ENCODE results near the gene CPSF4L. TPM values are rescaled to one million over a fixed set of nuclear protein-coding genes. Genes with fewer than 3 reads are reported as not detected.

The CPSF4L gene
- total RNA-seq, 2 experiments from 2014 or later: not detected

GRCh38 chr17:73251871-73252270, 9.8 kb downstream of the CPSF4L start:
- H3K27ac ChIP-seq (ENCODE audit: low read depth, low read length, poor library complexity, severe bottlenecking): no peak overlapping the region
- intact Hi-C loops (cut with micrococcal nuclease; ENCODE audit: unreplicated experiment): loop anchor here (10.0 kb wide), 1 partner anchor 687 kb away; no protein-coding TSS in a partner anchor
- POLR2A ChIA-PET: no interaction called here
- no peak overlapping the region for H3K4me2 ChIP-seq (ENCODE audit: low read length)
- TF ChIP-seq CTCF (conservative IDR thresholded peaks at IDR 0.05; ENCODE audit: low read length) (no peak), EZH2phosphoT487 (IDR thresholded peaks at IDR 0.05; ENCODE audit: borderline replicate concordance, low read depth, low read length) (no peak)
- no peak overlapping the region for H3K4me3 ChIP-seq (ENCODE audit: low read depth, low read length, poor library complexity, severe bottlenecking)
- no peaks in the 10 kb centered on the region for H3K4me1 ChIP-seq (ENCODE audit: insufficient read depth, low read length, poor library complexity, severe bottlenecking)
- no peaks in the 10 kb centered on the region for H4K20me1 ChIP-seq (ENCODE audit: insufficient read depth, low read length)
- no TSS peak for BruUV-seq (replicated peaks)
- no peak for DNase-seq (ENCODE audit: low spot score)
- H3K79me2 ChIP-seq (ENCODE audit: insufficient read depth, low read depth, low read length): no peaks in the 10 kb centered on the region
- H3K36me3 ChIP-seq (ENCODE audit: insufficient read depth, low read length): peaks cover 18% of the 10 kb centered on the region
- no peaks in the 10 kb centered on the region for H3K9me3 ChIP-seq (ENCODE audit: low read length)
- no peak overlapping the region for H2AFZ ChIP-seq (ENCODE audit: low read length)
- H3K9me2 ChIP-seq (ENCODE audit: insufficient read depth, low read length): no peaks in the 10 kb centered on the region
- CTCF ChIA-PET (ENCODE audit: unreplicated experiment): no interaction called here

- Histone ChIP-seq H3K36me3 (ENCODE audit: insufficient read depth, low read length) (peaks cover 21% of the 10 kb centered on the region), H3K9me2 (ENCODE audit: insufficient read depth, low read length) (no peaks in the 10 kb centered on the region), H3K27ac (ENCODE audit: low read depth, low read length, poor library complexity, severe bottlenecking) (no peak overlapping the region), H3K4me1 (ENCODE audit: insufficient read depth, low read length, poor library complexity, severe bottlenecking) (no peaks in the 10 kb centered on the region), H3K4me2 (ENCODE audit: low read length) (no peak overlapping the region), H2AFZ (ENCODE audit: low read length) (no peak overlapping the region), H3K9me3 (ENCODE audit: low read length) (no peaks in the 10 kb centered on the region), H3K4me3 (ENCODE audit: low read depth, low read length, poor library complexity, severe bottlenecking) (no peak overlapping the region), H4K20me1 (ENCODE audit: insufficient read depth, low read length) (no peaks in the 10 kb centered on the region), H3K79me2 (ENCODE audit: insufficient read depth, low read depth, low read length) (no peaks in the 10 kb centered on the region)
- ChIA-PET CTCF (ENCODE audit: unreplicated experiment) (no interaction called here), POLR2A (no interaction called here)
- TF ChIP-seq EZH2phosphoT487 (IDR thresholded peaks at IDR 0.05; ENCODE audit: borderline replicate concordance, low read depth, low read length): no peak
- no peak for TF ChIP-seq CTCF (conservative IDR thresholded peaks at IDR 0.05; ENCODE audit: low read length)
- BruUV-seq (replicated peaks): no TSS peak
- intact Hi-C loops (cut with micrococcal nuclease; ENCODE audit: unreplicated experiment): loop anchor here (10.0 kb wide), 1 partner anchor 686 kb away; no protein-coding TSS in a partner anchor
- DNase-seq (ENCODE audit: low spot score): no peak
These were observed 10.6 kb downstream of the CPSF4L start for GRCh38 chr17:73250851-73251640.

- no peak overlapping the region for H2AFZ ChIP-seq (ENCODE audit: low read length)
- H3K36me3 ChIP-seq (ENCODE audit: insufficient read depth, low read length): peaks cover 34% of the 10 kb centered on the region
- H3K4me1 ChIP-seq (ENCODE audit: insufficient read depth, low read length, poor library complexity, severe bottlenecking): no peaks in the 10 kb centered on the region
- no peaks in the 10 kb centered on the region for H3K79me2 ChIP-seq (ENCODE audit: insufficient read depth, low read depth, low read length)
- intact Hi-C loops (cut with micrococcal nuclease; ENCODE audit: unreplicated experiment): loop anchor here (10.0 kb wide), 1 partner anchor 685 kb away; no protein-coding TSS in a partner anchor
- BruUV-seq (replicated peaks): no TSS peak
- H3K9me2 ChIP-seq (ENCODE audit: insufficient read depth, low read length): no peaks in the 10 kb centered on the region
- no peaks in the 10 kb centered on the region for H3K9me3 ChIP-seq (ENCODE audit: low read length)
- TF ChIP-seq CTCF (conservative IDR thresholded peaks at IDR 0.05; ENCODE audit: low read length): no peak
- TF ChIP-seq EZH2phosphoT487 (IDR thresholded peaks at IDR 0.05; ENCODE audit: borderline replicate concordance, low read depth, low read length): no peak
- no peaks in the 10 kb centered on the region for H4K20me1 ChIP-seq (ENCODE audit: insufficient read depth, low read length)
- H3K4me2 ChIP-seq (ENCODE audit: low read length): no peak overlapping the region
- no peak overlapping the region for H3K4me3 ChIP-seq (ENCODE audit: low read depth, low read length, poor library complexity, severe bottlenecking)
- no peak for DNase-seq (ENCODE audit: low spot score)
- no peak overlapping the region for H3K27ac ChIP-seq (ENCODE audit: low read depth, low read length, poor library complexity, severe bottlenecking)
- CTCF ChIA-PET (ENCODE audit: unreplicated experiment): no interaction called here
- POLR2A ChIA-PET: no interaction called here
These were observed 12.0 kb downstream of the CPSF4L start for GRCh38 chr17:73249700-73250099.

Measured in OCI-LY7 (cell line).